GM21390 (cell line): ENCODE data around the gene CPEB1.
"Not testable (repeated sequence)": the region's sequence is repeated elsewhere in the genome, so short reads cannot be mapped to it uniquely, and the experiment has no call there.

Experiments
- ATAC-seq: cut with Tn5 transposase; IDR thresholded peaks from one replicate; pipeline ENCODE4 v1.9.1; 2021; ENCODE audit not compliant: unreplicated experiment

The CPEB1 gene

GRCh38 chr15:82649226-82649999, 2.2 kb upstream of the CPEB1 start:
- ATAC-seq = no peak

GRCh38 chr15:82648257-82649103, 1.3 kb upstream of the CPEB1 start:
- ATAC-seq = no peak

- no peak for ATAC-seq
Measured at GRCh38 chr15:82647835-82648256, 683 bp upstream of the CPEB1 start.

- no peak for ATAC-seq
Measured at GRCh38 chr15:82646250-82647044, 716 bp downstream of the CPEB1 start.

- not testable (repeated sequence) for ATAC-seq
Measured at GRCh38 chr15:82644967-82645852, 2.0 kb downstream of the CPEB1 start.

GRCh38 chr15:82643992-82644391, 3.2 kb downstream of the CPEB1 start:
- ATAC-seq = no peak

GRCh38 chr15:82642656-82643055, 4.5 kb downstream of the CPEB1 start:
- ATAC-seq = no peak

- ATAC-seq = no peak
Measured at GRCh38 chr15:82641129-82641798, 5.9 kb downstream of the CPEB1 start.

- ATAC-seq = no peak
Measured at GRCh38 chr15:82640672-82641071, 6.5 kb downstream of the CPEB1 start.

GRCh38 chr15:82635798-82636197, 11.4 kb downstream of the CPEB1 start:
- no peak for ATAC-seq

- ATAC-seq = no peak
Measured at GRCh38 chr15:82630033-82630432, 17.1 kb downstream of the CPEB1 start.

GRCh38 chr15:82625136-82625535, 22.0 kb downstream of the CPEB1 start:
- ATAC-seq = no peak

- ATAC-seq = no peak
Measured at GRCh38 chr15:82624438-82624837, 22.7 kb downstream of the CPEB1 start.

- ATAC-seq = no peak
Measured at GRCh38 chr15:82624008-82624407, 23.2 kb downstream of the CPEB1 start.

GRCh38 chr15:82621970-82622369, 25.2 kb downstream of the CPEB1 start:
- no peak for ATAC-seq

- no peak for ATAC-seq
Measured at GRCh38 chr15:82613747-82614146, 33.4 kb downstream of the CPEB1 start.

GRCh38 chr15:82611348-82611747, 35.8 kb downstream of the CPEB1 start:
- no peak for ATAC-seq

GRCh38 chr15:82602195-82602594, 45.0 kb downstream of the CPEB1 start:
- no peak for ATAC-seq

GRCh38 chr15:82599862-82600261, 47.3 kb downstream of the CPEB1 start:
- no peak for ATAC-seq

GRCh38 chr15:82597815-82598214, 49.3 kb downstream of the CPEB1 start:
- no peak for ATAC-seq
